ENCODE results near the gene LSAMP. TPM values are rescaled to one million over a fixed set of nuclear protein-coding genes. Genes with fewer than 3 reads are reported as not detected.

LSAMP gene
- total RNA-seq, 1 donor from 2014 or later: not detected

- DNase-seq (ENCODE audit: low read depth in 2 of 2): no peak
These were observed 389.0 kb downstream of the LSAMP start for GRCh38 chr3:116056280-116056679.

- no peak for DNase-seq (ENCODE audit: low read depth in 2 of 2)
These were observed 392.3 kb downstream of the LSAMP start for GRCh38 chr3:116053017-116053416.

GRCh38 chr3:116052602-116053001, 392.7 kb downstream of the LSAMP start:
- no peak for DNase-seq (ENCODE audit: low read depth in 2 of 2)

- no peak for DNase-seq (ENCODE audit: low read depth in 2 of 2)
These were observed 393.7 kb downstream of the LSAMP start for GRCh38 chr3:116051586-116051985.

GRCh38 chr3:116051040-116051439, 394.2 kb downstream of the LSAMP start:
- DNase-seq (ENCODE audit: low read depth in 2 of 2): no peak

- DNase-seq (ENCODE audit: low read depth in 2 of 2): no peak
These were observed 394.9 kb downstream of the LSAMP start for GRCh38 chr3:116050311-116050915.

GRCh38 chr3:116048991-116049390, 396.3 kb downstream of the LSAMP start:
- no peak for DNase-seq (ENCODE audit: low read depth in 2 of 2)

- DNase-seq (ENCODE audit: low read depth in 2 of 2): no peak
These were observed 398.9 kb downstream of the LSAMP start for GRCh38 chr3:116046350-116046749.

- DNase-seq (ENCODE audit: low read depth in 2 of 2): no peak
These were observed 400.0 kb downstream of the LSAMP start for GRCh38 chr3:116045314-116045713.

GRCh38 chr3:116040152-116040551, 405.1 kb downstream of the LSAMP start:
- DNase-seq (ENCODE audit: low read depth in 2 of 2): no peak

GRCh38 chr3:116039651-116039985, 405.7 kb downstream of the LSAMP start:
- no peak for DNase-seq (ENCODE audit: low read depth in 2 of 2)

- no peak for DNase-seq (ENCODE audit: low read depth in 2 of 2)
These were observed 406.2 kb downstream of the LSAMP start for GRCh38 chr3:116038968-116039650.

- no peak for DNase-seq (ENCODE audit: low read depth in 2 of 2)
These were observed 407.1 kb downstream of the LSAMP start for GRCh38 chr3:116037954-116038911.

- no peak for DNase-seq (ENCODE audit: low read depth in 2 of 2)
These were observed 409.9 kb downstream of the LSAMP start for GRCh38 chr3:116035429-116035828.

GRCh38 chr3:116034794-116035193, 410.5 kb downstream of the LSAMP start:
- no peak for DNase-seq (ENCODE audit: low read depth in 2 of 2)

- DNase-seq (ENCODE audit: low read depth in 2 of 2): no peak
These were observed 411.2 kb downstream of the LSAMP start for GRCh38 chr3:116034086-116034485.

- DNase-seq (ENCODE audit: low read depth in 2 of 2): no peak
These were observed 411.8 kb downstream of the LSAMP start for GRCh38 chr3:116033516-116033915.

GRCh38 chr3:116032176-116032575, 413.1 kb downstream of the LSAMP start:
- DNase-seq (ENCODE audit: low read depth in 2 of 2): no peak

GRCh38 chr3:116030131-116030850, 415.0 kb downstream of the LSAMP start:
- no peak for DNase-seq (ENCODE audit: low read depth in 2 of 2)

- DNase-seq (ENCODE audit: low read depth in 2 of 2): no peak
These were observed 416.0 kb downstream of the LSAMP start for GRCh38 chr3:116029266-116029665.

- DNase-seq (ENCODE audit: low read depth in 2 of 2): no peak
These were observed 417.1 kb downstream of the LSAMP start for GRCh38 chr3:116028157-116028556.

- no peak for DNase-seq (ENCODE audit: low read depth in 2 of 2)
These were observed 424.3 kb downstream of the LSAMP start for GRCh38 chr3:116020989-116021388.
